ENCODE data around the gene RANGRF. TPM values are rescaled to one million over a fixed set of nuclear protein-coding genes. Genes with fewer than 3 reads are reported as not detected.

RANGRF gene
- total RNA-seq, 1 experiment from 2014 or later, result 35.0 TPM

DNA sequence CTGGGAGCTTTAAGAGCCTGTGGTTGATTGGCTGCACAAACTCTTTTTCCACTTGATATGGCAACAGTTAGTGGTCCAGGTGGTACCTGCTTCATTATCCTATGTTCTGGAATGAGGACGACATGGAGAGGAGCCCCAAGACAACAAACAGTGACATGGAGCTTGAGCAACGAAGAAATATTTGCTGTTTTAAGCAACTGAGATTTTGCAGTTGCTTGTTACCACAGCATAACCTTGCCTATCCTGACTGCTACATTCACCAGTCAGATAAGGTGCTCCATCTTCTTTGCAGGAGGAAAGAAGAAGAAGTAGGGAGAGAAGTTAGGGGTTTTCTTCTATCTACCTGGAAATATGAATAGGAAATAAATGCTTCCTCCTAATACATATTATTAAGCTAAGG, 43.7 kb downstream of the RANGRF start:
- no peaks in the 10 kb centered on the region for H3K27me3 ChIP-seq (ENCODE audit: insufficient read depth, low read depth)
- no peaks in the 10 kb centered on the region for H3K4me1 ChIP-seq (replicated peaks; ENCODE audit: insufficient read depth)
- no peaks in the 10 kb centered on the region for H4K20me1 ChIP-seq (ENCODE audit: insufficient read depth)
- no peaks in the 10 kb centered on the region for H3K9me2 ChIP-seq (ENCODE audit: insufficient read depth)
- H3K9me3 ChIP-seq (ENCODE audit: insufficient read depth, low read depth), result no peaks in the 10 kb centered on the region
- no peak for DNase-seq
- H3K4me2 ChIP-seq, result no peak overlapping the region
- H2AFZ ChIP-seq, result no peak overlapping the region
- H3F3A ChIP-seq (ENCODE audit: insufficient read depth, low read depth), result no peaks in the 10 kb centered on the region
- no peak overlapping the region for H3K27ac ChIP-seq
- CTCF ChIA-PET, result interaction anchor here (0.5 kb wide), 1 partner anchor 110 kb away, joined by 3 read pairs; no protein-coding TSS in a partner anchor
- no TSS peak for BruUV-seq (replicated peaks)
- H3K79me2 ChIP-seq (ENCODE audit: low read depth), result no peaks in the 10 kb centered on the region
- intact Hi-C loops (cut with micrococcal nuclease; ENCODE audit: unreplicated experiment), result no loop called here
- POLR2A ChIA-PET (ENCODE audit: unreplicated experiment), result no interaction called here
- H3K4me3 ChIP-seq, result no peak overlapping the region
- TF ChIP-seq, protein P1, sequence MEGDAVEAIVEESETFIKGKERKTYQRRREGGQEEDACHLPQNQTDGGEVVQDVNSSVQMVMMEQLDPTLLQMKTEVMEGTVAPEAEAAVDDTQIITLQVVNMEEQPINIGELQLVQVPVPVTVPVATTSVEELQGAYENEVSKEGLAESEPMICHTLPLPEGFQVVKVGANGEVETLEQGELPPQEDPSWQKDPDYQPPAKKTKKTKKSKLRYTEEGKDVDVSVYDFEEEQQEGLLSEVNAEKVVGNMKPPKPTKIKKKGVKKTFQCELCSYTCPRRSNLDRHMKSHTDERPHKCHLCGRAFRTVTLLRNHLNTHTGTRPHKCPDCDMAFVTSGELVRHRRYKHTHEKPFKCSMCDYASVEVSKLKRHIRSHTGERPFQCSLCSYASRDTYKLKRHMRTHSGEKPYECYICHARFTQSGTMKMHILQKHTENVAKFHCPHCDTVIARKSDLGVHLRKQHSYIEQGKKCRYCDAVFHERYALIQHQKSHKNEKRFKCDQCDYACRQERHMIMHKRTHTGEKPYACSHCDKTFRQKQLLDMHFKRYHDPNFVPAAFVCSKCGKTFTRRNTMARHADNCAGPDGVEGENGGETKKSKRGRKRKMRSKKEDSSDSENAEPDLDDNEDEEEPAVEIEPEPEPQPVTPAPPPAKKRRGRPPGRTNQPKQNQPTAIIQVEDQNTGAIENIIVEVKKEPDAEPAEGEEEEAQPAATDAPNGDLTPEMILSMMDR (conservative IDR thresholded peaks at IDR 0.05), result no peak
- no peak for TF ChIP-seq EZH2 (IDR thresholded peaks at IDR 0.05; ENCODE audit: low read depth)
- no peaks in the 10 kb centered on the region for H3K36me3 ChIP-seq (ENCODE audit: low read depth)

DNA sequence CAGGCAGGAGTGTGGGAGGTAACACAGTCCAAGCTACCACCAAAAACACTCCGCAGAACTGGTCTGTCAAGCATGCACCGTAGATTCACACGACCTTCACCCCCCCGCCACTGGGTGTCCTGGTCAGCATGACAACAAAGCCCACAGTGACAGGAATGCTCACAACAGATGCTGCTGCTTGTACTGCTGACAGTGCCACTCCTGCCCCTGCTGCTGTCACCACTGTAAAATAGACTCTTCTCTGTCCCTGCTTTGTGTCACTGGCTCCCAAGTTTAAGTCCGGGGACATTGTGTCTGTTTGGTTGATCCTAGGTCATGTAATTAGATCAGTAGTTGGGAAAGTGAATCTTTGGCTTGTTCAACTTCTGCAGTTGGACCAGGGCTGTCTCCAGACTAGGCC, 44.2 kb downstream of the RANGRF start:
- no peaks in the 10 kb centered on the region for H3K4me1 ChIP-seq (replicated peaks; ENCODE audit: insufficient read depth)
- H3K36me3 ChIP-seq (ENCODE audit: low read depth), result no peaks in the 10 kb centered on the region
- no peaks in the 10 kb centered on the region for H4K20me1 ChIP-seq (ENCODE audit: insufficient read depth)
- H3K9me3 ChIP-seq (ENCODE audit: insufficient read depth, low read depth), result no peaks in the 10 kb centered on the region
- H3K4me3 ChIP-seq, result no peak overlapping the region
- H3F3A ChIP-seq (ENCODE audit: insufficient read depth, low read depth), result no peaks in the 10 kb centered on the region
- no peaks in the 10 kb centered on the region for H3K27me3 ChIP-seq (ENCODE audit: insufficient read depth, low read depth)
- no peak overlapping the region for H3K27ac ChIP-seq
- H3K79me2 ChIP-seq (ENCODE audit: low read depth), result no peaks in the 10 kb centered on the region
- ChIA-PET POLR2A (ENCODE audit: unreplicated experiment) (interaction anchor here (0.6 kb wide), 1 partner anchor 25 kb away, joined by 10 read pairs; no protein-coding TSS in a partner anchor), CTCF (no interaction called here)
- no peak overlapping the region for H2AFZ ChIP-seq
- no peak for DNase-seq
- no peak overlapping the region for H3K4me2 ChIP-seq
- TF ChIP-seq, protein P1 (conservative IDR thresholded peaks at IDR 0.05), result no peak
- H3K9me2 ChIP-seq (ENCODE audit: insufficient read depth), result no peaks in the 10 kb centered on the region
- no TSS peak for BruUV-seq (replicated peaks)
- intact Hi-C loops (cut with micrococcal nuclease; ENCODE audit: unreplicated experiment), result no loop called here

DNA sequence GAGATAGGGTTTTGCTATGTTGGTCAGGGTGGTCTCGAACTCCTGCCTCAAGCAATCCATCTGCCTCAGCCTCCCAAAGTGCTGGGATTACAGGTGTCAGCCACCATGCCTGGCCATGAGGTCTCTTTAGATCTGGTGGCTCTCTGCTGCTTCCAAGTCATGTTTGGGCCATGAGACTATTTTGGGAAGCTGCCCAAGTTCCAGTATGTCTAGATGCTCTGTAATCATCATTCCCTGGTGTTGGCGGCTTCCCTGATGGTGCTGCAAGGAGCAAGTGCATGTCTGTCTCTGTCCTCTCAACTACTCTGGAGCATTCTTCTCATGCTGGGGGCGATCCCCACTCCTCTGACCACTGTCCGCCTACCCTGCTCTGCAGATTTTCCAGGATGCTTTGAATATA, 44.8 kb downstream of the RANGRF start:
- Histone ChIP-seq H3K9me3 (ENCODE audit: insufficient read depth, low read depth) (no peaks in the 10 kb centered on the region), H3K79me2 (ENCODE audit: low read depth) (no peaks in the 10 kb centered on the region), H3K9me2 (ENCODE audit: insufficient read depth) (no peaks in the 10 kb centered on the region), H3K4me3 (no peak overlapping the region), H3K27me3 (ENCODE audit: insufficient read depth, low read depth) (no peaks in the 10 kb centered on the region), H4K20me1 (ENCODE audit: insufficient read depth) (no peaks in the 10 kb centered on the region), H3K36me3 (ENCODE audit: low read depth) (no peaks in the 10 kb centered on the region), H3K4me2 (no peak overlapping the region), H3K4me1 (replicated peaks; ENCODE audit: insufficient read depth) (no peaks in the 10 kb centered on the region), H3F3A (ENCODE audit: insufficient read depth, low read depth) (no peaks in the 10 kb centered on the region), H2AFZ (no peak overlapping the region), H3K27ac (no peak overlapping the region)
- ChIA-PET CTCF (no interaction called here), POLR2A (ENCODE audit: unreplicated experiment) (interaction anchor here (0.6 kb wide), 1 partner anchor 24 kb away, joined by 10 read pairs; no protein-coding TSS in a partner anchor)
- TF ChIP-seq, protein P1 (conservative IDR thresholded peaks at IDR 0.05), result no peak
- TF ChIP-seq EZH2 (IDR thresholded peaks at IDR 0.05; ENCODE audit: low read depth), result no peak
- DNase-seq, result no peak
- intact Hi-C loops (cut with micrococcal nuclease; ENCODE audit: unreplicated experiment), result no loop called here
- no TSS peak for BruUV-seq (replicated peaks)
